CD4-positive, alpha-beta T cell (primary cell): ENCODE measurements around the gene SNAI3. TPM values are rescaled to one million over a fixed set of nuclear protein-coding genes. Genes with fewer than 3 reads are reported as not detected.

Experiments used
- ATAC-seq: fragments of 200-7000 bp; cut with Tn5 transposase; one replicate; pipeline ENCODE4 v1.10.0; 2022; ENCODE audit warnings: mild to moderate bottlenecking; ENCODE audit not compliant: poor library complexity
- CTCF ChIA-PET: fragments of 350-600 bp; sonication (Branson Sonifier 250); formaldehyde crosslinking; loops from one replicate; lab custom pipeline; 2021; ENCODE audit warnings: antibody characterized with exemption, inconsistent platforms; lab: Charles Lee
- POLR2A ChIA-PET: fragments of 350-600 bp; sonication (Branson Sonifier 250); formaldehyde crosslinking; loops from one replicate; lab custom pipeline; 2021; ENCODE audit warnings: antibody characterized with exemption, inconsistent platforms; lab: Charles Lee
- DNase-seq, 14 experiments: peaks; one replicate each; pipeline ENCODE4 v3.0.0-alpha.2; 2013 to 2020; ENCODE audit warnings: mixed read lengths in 2 of 14
- H3K27ac ChIP-seq, 2 donors: one replicate each; pipeline versions ENCODE4 v1.5.1 to v1.7.0; 2013; ENCODE audit warnings: low read length in 2 of 2, low read depth in 1 of 2, mild to moderate bottlenecking in 1 of 2
- H3K27me3 ChIP-seq, 2 experiments: 1 replicate in 1 of 2; 2 replicates in 1 of 2; pipeline versions ENCODE4 v1.6.1 to v1.7.0; 2013; ENCODE audit warnings: low read length in 2 of 2, control low read depth in 1 of 2, mild to moderate bottlenecking in 1 of 2, moderate library complexity in 1 of 2; ENCODE audit not compliant: insufficient read depth in 2 of 2, control insufficient read depth in 1 of 2
- H3K36me3 ChIP-seq: one replicate; pipeline ENCODE4 v1.6.1; 2013; ENCODE audit warnings: low read length, control low read depth; ENCODE audit not compliant: insufficient read depth
- H3K4me1 ChIP-seq: one replicate; pipeline ENCODE4 v1.6.1; 2013; ENCODE audit warnings: low read length, control low read depth; ENCODE audit not compliant: insufficient read depth
- H3K4me3 ChIP-seq: one replicate; pipeline ENCODE4 v1.5.1; 2013; ENCODE audit warnings: mild to moderate bottlenecking, low read length, moderate library complexity
- H3K9me3 ChIP-seq, 2 experiments: 1 replicate in 1 of 2; 2 replicates in 1 of 2; pipeline versions ENCODE4 v1.6.1 to v1.7.0; 2013; ENCODE audit warnings: low read length in 2 of 2, mild to moderate bottlenecking in 2 of 2, control low read depth in 1 of 2, moderate library complexity in 1 of 2; ENCODE audit not compliant: control insufficient read depth in 1 of 2, insufficient read depth in 1 of 2
- H3K27ac Mint-ChIP-seq: one replicate; pipeline ENCODE4 v1.8.0; 2020; ENCODE audit warnings: mixed read lengths
- H3K27me3 Mint-ChIP-seq: one replicate; pipeline ENCODE4 v1.8.0; 2021; ENCODE audit warnings: mixed read lengths
- H3K36me3 Mint-ChIP-seq: one replicate; pipeline ENCODE4 v1.8.0; 2021; ENCODE audit warnings: low read depth, mixed read lengths
- H3K4me1 Mint-ChIP-seq: one replicate; pipeline ENCODE4 v1.8.0; 2021; ENCODE audit warnings: low read depth, mixed read lengths
- H3K4me3 Mint-ChIP-seq: one replicate; pipeline ENCODE4 v1.8.0; 2020; ENCODE audit warnings: mild to moderate bottlenecking, mixed read lengths
- H3K9me3 Mint-ChIP-seq: one replicate; pipeline ENCODE4 v1.8.0; 2020; ENCODE audit warnings: mixed read lengths
- intact Hi-C, 2 experiments: fragments of 100-400 bp; cut with DNase I in 1 of 2; cut with micrococcal nuclease in 1 of 2; formaldehyde crosslinking; loops; one replicate each; pipeline versions ENCODE4 v1.15.1 to v1.9.0; 2023 to 2025; cut with DNase I, micrococcal nuclease
- polyA plus RNA-seq, 2 donors: library from polyadenylated mRNA; unstranded; fragments of 120-200 nt; gene quantifications; one replicate each; pipeline ENCODE4 v1.2.1, GENCODE V29; 2013
- total RNA-seq, 174 experiments: library from RNA in 2 of 174; stranded (reverse) in 2 of 174; gene quantifications; one replicate each; pipeline ENCODE4 v1.2.3 and lab custom pipeline; 2021 to 2026
- TF ChIP-seq, protein P1 (sequence below): fragments of 200-600 bp; IDR thresholded peaks from one replicate; pipeline ENCODE4 v1.8.0; 2022; ENCODE audit warnings: antibody characterized with exemption, mild to moderate bottlenecking

The SNAI3 gene
- total RNA-seq (1 to 10 TPM; 3.0 to 3.5 TPM), total RNA-seq (lab: John Stamatoyannopoulos, UW) (0.27 to 26.0 (median 6.9) reads per million in 172 experiments)
- 18.4 TPM for polyA plus RNA-seq (2013, experiment 1 of 2)
- 18.1 TPM for polyA plus RNA-seq (2013, experiment 2 of 2)

DNA sequence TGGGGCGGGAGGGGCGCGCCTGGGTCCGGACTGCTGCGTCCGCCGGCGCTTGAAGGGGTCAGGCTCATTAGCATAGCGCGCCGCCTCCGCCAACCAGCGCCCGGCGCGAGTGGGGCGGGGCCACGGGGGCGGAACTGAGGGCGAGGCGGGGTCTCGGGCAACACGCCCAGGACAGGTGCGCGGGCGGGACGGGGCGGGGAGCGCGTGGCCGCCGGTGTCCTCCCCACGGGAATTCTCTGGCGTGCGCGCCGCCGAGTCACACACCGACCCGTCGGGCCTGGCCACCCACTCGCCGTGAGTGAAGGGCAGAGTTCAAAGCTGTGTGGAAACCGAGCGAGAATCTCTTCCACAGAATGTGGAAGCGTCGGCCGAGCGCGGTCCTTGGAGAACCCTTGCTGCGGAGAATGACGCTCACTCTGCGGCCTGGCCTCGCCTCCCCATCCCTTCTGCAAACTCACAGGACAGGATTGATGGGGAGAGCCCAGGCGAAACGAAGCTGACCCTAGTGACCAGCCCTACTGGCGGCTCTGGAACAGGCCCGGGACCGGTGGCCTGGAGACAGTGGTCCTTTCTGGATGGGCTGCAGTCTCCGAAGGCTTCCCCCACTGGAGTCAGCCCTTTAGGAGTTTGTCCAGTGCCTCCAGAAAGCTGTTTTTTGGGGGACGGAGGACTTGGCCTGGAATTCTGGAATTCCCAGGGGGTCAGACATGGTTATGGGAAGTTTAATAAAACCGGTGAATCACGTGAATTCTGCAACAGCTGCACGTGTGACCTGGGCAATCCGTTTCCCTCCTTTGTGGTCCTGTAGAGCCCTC, at the start of gene SNAI3:
Gene SNAI3 (minus strand): TSS at position 69 of the 815 bp plus-strand sequence. CDS start 101 bp downstream, outside the sequence.
- DNase-seq (peak; percentile 63 to 90 (median 80)), ATAC-seq (peak; percentile 78)
- peaks cover 6% of the 10 kb centered on the region for H3K36me3 ChIP-seq
- H3K27me3 ChIP-seq = no peaks in the 10 kb centered on the region
- H3K4me1 ChIP-seq = peaks cover 80% of the 10 kb centered on the region
- intact Hi-C loops = loop anchor here (1.0 to 5.0 kb wide), 5 partner anchors 14 to 234 kb away; partner anchors contain the start of genes CYBA (in 2 of the 2), MVD (in 1 of the 2) and ZFPM1 (in 1 of the 2)
- Mint-ChIP-seq H3K27me3 (no peaks in the 10 kb centered on the region), H3K9me3 (no peaks in the 10 kb centered on the region), H3K4me1 (peaks cover 58% of the 10 kb centered on the region), H3K36me3 (peaks cover 7% of the 10 kb centered on the region), H3K27ac (peak within 1 kb of the TSS; percentile 80), H3K4me3 (peak within 1 kb of the TSS; percentile 87)
- peak within 1 kb of the TSS; percentile 29 to 56 for H3K27ac ChIP-seq
- ChIA-PET CTCF (interaction anchor here (2.3 kb wide), 1 partner anchor 18 kb away, joined by 23 read pairs; the partner anchor contains the start of genes CTU2 and RNF166), POLR2A (interaction anchor here (0.8 to 4.7 kb wide), 6 partner anchors 11 to 116 kb away, joined by 3 to 71 read pairs (median 4); partner anchors contain the start of genes CTU2, CYBA, RNF166 and ZC3H18)
- TF ChIP-seq, protein P1, sequence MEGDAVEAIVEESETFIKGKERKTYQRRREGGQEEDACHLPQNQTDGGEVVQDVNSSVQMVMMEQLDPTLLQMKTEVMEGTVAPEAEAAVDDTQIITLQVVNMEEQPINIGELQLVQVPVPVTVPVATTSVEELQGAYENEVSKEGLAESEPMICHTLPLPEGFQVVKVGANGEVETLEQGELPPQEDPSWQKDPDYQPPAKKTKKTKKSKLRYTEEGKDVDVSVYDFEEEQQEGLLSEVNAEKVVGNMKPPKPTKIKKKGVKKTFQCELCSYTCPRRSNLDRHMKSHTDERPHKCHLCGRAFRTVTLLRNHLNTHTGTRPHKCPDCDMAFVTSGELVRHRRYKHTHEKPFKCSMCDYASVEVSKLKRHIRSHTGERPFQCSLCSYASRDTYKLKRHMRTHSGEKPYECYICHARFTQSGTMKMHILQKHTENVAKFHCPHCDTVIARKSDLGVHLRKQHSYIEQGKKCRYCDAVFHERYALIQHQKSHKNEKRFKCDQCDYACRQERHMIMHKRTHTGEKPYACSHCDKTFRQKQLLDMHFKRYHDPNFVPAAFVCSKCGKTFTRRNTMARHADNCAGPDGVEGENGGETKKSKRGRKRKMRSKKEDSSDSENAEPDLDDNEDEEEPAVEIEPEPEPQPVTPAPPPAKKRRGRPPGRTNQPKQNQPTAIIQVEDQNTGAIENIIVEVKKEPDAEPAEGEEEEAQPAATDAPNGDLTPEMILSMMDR = no peak
- peak within 1 kb of the TSS; percentile 77 for H3K4me3 ChIP-seq
- H3K9me3 ChIP-seq = no peaks in the 10 kb centered on the region

DNA sequence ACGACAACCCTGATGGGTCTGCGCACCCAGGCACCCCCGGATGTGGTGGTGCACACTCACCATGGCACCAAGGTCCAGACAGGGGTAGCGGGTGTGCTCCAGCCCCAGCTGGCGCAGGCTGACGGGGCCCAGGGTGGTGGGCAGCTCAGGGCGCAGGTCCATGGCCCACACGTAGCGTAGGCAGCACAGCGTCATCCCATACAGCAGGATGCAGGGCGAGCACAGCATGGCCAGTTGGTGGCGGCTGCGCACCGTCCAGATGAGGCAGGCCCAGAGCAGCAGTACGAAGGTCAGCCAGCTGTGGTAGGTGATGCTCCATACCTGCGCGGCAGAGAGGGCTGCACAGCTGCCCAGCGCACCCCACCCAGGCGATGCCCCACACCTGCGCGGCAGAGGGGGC, 49.8 kb upstream of the SNAI3 start:
- Histone ChIP-seq H3K36me3 (peaks cover 83% of the 10 kb centered on the region), H3K27ac (no peak overlapping the region), H3K27me3 (no peaks in the 10 kb centered on the region), H3K4me1 (peaks cover 15% of the 10 kb centered on the region), H3K9me3 (no peaks in the 10 kb centered on the region), H3K4me3 (no peak overlapping the region)
- CTCF ChIA-PET = interaction anchor here (2.0 kb wide), 1 partner anchor 29 kb away, joined by 6 read pairs; no protein-coding TSS in a partner anchor
- peaks cover 4% of the 10 kb centered on the region for H3K36me3 Mint-ChIP-seq
- no peak for ATAC-seq
- H3K27me3 Mint-ChIP-seq = no peaks in the 10 kb centered on the region
- no peak overlapping the region for H3K27ac Mint-ChIP-seq
- POLR2A ChIA-PET = no interaction called here
- intact Hi-C loops = loop anchor here (2.0 to 5.0 kb wide), 4 partner anchors 121 to 431 kb away; partner anchors contain the start of genes GALNS (in 2 of the 2) and TRAPPC2L (in 2 of the 2)
- no peak overlapping the region for H3K4me3 Mint-ChIP-seq
- TF ChIP-seq, protein P1 = no peak
- DNase-seq = no peak
- H3K9me3 Mint-ChIP-seq = no peaks in the 10 kb centered on the region
- no peaks in the 10 kb centered on the region for H3K4me1 Mint-ChIP-seq

DNA sequence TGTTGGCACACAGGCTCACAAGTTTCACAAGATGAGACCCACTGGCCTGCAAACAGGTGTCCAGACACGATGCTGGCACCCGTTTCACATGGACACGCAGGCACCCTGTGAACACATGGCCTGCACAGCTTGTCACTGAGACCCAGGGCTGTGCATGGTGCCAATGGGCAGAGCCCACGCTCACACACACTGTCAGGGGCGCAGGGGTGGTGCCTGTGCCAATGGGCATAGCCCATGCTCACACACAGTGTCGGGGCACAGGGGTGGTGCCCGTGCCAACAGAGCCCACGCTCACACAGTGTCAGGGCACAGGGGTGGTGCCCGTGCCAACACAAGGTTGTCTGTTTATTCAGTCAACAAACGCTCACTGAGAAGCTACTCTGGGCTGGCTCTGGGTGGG, 49.3 kb upstream of the SNAI3 start:
- Histone ChIP-seq H3K36me3 (peaks cover 83% of the 10 kb centered on the region), H3K4me3 (no peak overlapping the region), H3K4me1 (peaks cover 15% of the 10 kb centered on the region), H3K27me3 (no peaks in the 10 kb centered on the region), H3K9me3 (no peaks in the 10 kb centered on the region), H3K27ac (no peak overlapping the region)
- TF ChIP-seq, protein P1 = no peak
- DNase-seq = no peak
- no peaks in the 10 kb centered on the region for H3K27me3 Mint-ChIP-seq
- POLR2A ChIA-PET = no interaction called here
- ATAC-seq = no peak
- H3K36me3 Mint-ChIP-seq = peaks cover 9% of the 10 kb centered on the region
- H3K4me1 Mint-ChIP-seq = no peaks in the 10 kb centered on the region
- CTCF ChIA-PET = no interaction called here
- intact Hi-C loops = loop anchor here (2.0 to 5.0 kb wide), 4 partner anchors 121 to 432 kb away; partner anchors contain the start of genes GALNS (in 2 of the 2) and TRAPPC2L (in 2 of the 2)
- H3K9me3 Mint-ChIP-seq = no peaks in the 10 kb centered on the region
- H3K27ac Mint-ChIP-seq = no peak overlapping the region
- H3K4me3 Mint-ChIP-seq = no peak overlapping the region
